Testis (tissue), 3 donors: Measurements from ENCODE around the gene L2HGDH. TPM values are rescaled to one million over a fixed set of nuclear protein-coding genes. Genes with fewer than 3 reads are reported as not detected.

Experiments
- DNase-seq: peaks from one replicate; pipeline ENCODE4 v3.0.0-alpha.2; 2019
- H3K27ac ChIP-seq, 2 donors: fragments of 200-600 bp; sonication (generic); one replicate each; pipeline ENCODE4 v1.5.1; 2019
- H3K27me3 ChIP-seq: fragments of 200-600 bp; sonication (generic); one replicate; pipeline ENCODE4 v1.5.1; 2019
- H3K36me3 ChIP-seq: fragments of 200-600 bp; sonication (generic); one replicate; pipeline ENCODE4 v1.5.1; 2017; ENCODE audit warnings: low read depth; ENCODE audit errors: missing control alignments
- H3K4me1 ChIP-seq: fragments of 200-600 bp; sonication (generic); one replicate; pipeline ENCODE4 v1.5.1; 2019
- H3K4me3 ChIP-seq, 2 donors: fragments of 200-600 bp; sonication (generic); one replicate each; pipeline ENCODE4 v1.5.1; 2017 to 2019
- H3K9me3 ChIP-seq: fragments of 200-600 bp; sonication (generic); one replicate; pipeline ENCODE4 v1.5.1; 2017
- POLR2A ChIP-seq: fragments of 450-650 bp; IDR thresholded peaks from one replicate; pipeline ENCODE4 v1.6.1; 2017; ENCODE audit warnings: antibody characterized with exemption, mild to moderate bottlenecking, moderate library complexity
- whole genome bisulfite sequencing, 2 donors: methylation state at CpG; one replicate each; pipeline ENCODE4 v1.1.5; 2018; 5-methylcytosine and 5-hydroxymethylcytosine counted together
- intact Hi-C: fragments of 100-400 bp; cut with DNase I; formaldehyde crosslinking; loops from one replicate; pipeline ENCODE4 v1.15.1; 2023; ENCODE audit warnings: low total_unique reads
- polyA plus RNA-seq: library from polyadenylated mRNA; stranded (reverse); fragments of 350-450 nt; fragmentation: Illumina TruSeq; extraction: RNeasy Lipid Tissue Mini Kit (QIAGEN cat#74804); gene quantifications from one replicate; pipeline ENCODE4 v1.2.3, GENCODE V29; 2014; ENCODE audit warnings: low read depth, low replicate concordance; ENCODE audit not compliant: insufficient read depth
- total RNA-seq, 2 donors: library from RNA; depleted of rRNA; stranded (reverse); fragments of >200 nt; gene quantifications; one replicate each; pipeline ENCODE4 v1.2.3, GENCODE V29; 2016
- TF ChIP-seq, protein P1 (sequence below), 3 experiments: fragments of 450-650 bp in 2 of 3; fragments of 200-600 bp in 1 of 3; sonication (generic) in 1 of 3; IDR thresholded peaks; one replicate each; pipeline ENCODE4 v1.5.1; 2016 to 2019; ENCODE audit warnings: antibody characterized with exemption in 3 of 3, mild to moderate bottlenecking in 2 of 3, moderate library complexity in 1 of 3

The L2HGDH gene
- total and polyA plus RNA-seq, 3 donors from 2014 or later = 7.9 to 8.9 (median 8.5) TPM

DNA sequence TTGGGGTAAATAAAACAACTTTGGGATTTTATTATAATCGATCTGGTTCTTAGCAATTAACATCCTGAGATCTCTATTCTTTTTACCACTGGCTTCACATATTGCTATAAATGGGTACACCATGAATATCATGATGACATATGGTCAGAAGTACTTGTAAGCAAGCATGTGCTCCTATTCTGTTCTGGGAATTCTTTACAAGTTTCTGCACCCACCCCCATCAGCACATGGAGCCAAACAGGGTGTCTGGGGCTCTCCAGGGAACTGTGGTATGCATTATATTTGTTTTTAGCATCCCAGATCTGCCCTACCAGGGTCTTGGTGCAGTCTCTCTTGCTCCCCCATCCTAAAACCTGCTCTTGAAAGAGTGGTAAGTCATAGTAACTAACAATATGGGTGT, 31.4 kb upstream of the L2HGDH start:
- Histone ChIP-seq H3K27me3 (no peaks in the 10 kb centered on the region), H3K27ac (peak overlapping the region; percentile 59 to 79), H3K4me1 (peaks cover 5% of the 10 kb centered on the region), H3K9me3 (no peaks in the 10 kb centered on the region), H3K36me3 (no peaks in the 10 kb centered on the region), H3K4me3 (no peak overlapping the region)
- TF ChIP-seq, protein P1, sequence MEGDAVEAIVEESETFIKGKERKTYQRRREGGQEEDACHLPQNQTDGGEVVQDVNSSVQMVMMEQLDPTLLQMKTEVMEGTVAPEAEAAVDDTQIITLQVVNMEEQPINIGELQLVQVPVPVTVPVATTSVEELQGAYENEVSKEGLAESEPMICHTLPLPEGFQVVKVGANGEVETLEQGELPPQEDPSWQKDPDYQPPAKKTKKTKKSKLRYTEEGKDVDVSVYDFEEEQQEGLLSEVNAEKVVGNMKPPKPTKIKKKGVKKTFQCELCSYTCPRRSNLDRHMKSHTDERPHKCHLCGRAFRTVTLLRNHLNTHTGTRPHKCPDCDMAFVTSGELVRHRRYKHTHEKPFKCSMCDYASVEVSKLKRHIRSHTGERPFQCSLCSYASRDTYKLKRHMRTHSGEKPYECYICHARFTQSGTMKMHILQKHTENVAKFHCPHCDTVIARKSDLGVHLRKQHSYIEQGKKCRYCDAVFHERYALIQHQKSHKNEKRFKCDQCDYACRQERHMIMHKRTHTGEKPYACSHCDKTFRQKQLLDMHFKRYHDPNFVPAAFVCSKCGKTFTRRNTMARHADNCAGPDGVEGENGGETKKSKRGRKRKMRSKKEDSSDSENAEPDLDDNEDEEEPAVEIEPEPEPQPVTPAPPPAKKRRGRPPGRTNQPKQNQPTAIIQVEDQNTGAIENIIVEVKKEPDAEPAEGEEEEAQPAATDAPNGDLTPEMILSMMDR (IDR thresholded peaks at IDR 0.05) = no peak
- no peak for TF ChIP-seq POLR2A
- 32 to 65% methylated on average over 1 of the region's 1 CpG for WGBS, 2 donors
- no peak for DNase-seq
- intact Hi-C loops = no loop called here

DNA sequence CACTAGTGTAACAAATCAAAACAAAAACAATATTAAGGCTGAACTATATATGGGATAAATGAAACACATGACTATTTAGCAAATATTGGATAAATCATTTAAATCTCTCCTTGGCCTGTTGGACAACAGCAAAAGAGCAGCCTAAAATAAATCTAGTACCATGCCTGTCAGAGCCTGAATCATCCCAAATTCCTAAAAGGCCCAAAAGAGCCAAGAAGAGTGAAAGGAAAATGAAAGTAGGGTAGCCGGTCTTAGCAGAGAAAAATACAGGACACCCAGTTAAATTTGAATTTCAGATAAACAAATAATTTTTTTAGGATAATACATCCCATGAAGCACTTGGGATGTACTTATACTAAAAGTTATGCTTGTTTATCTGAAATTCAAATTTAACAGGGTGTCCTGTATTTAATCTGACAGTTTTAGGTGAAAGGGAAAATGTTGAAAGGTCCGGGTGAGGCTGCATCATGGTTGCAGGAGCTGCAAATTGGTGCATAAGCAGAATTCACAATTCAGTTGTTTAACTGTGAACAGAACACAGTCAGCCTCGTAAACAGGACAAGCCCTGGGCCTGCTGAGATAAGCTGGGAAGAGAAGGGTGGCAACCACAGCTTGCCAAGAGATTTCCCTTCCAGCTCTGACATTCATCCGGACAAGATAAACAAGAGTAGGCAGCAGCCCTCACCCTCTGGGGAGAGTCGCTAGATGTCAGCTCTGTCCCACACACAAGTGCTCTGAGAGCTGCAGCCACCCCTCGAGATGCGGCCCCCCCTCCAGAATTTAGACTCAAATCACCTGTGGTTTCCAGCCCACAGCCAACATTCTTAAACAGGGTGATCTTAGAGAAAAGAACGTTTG, 30.4 kb upstream of the L2HGDH start:
- DNase-seq = peak; percentile 86
- TF ChIP-seq, protein P1 (IDR thresholded peaks at IDR 0.05) = no peak
- TF ChIP-seq POLR2A = no peak
- intact Hi-C loops = no loop called here
- Histone ChIP-seq H3K27ac (peak overlapping the region; percentile 59 to 79), H3K27me3 (no peaks in the 10 kb centered on the region), H3K36me3 (no peaks in the 10 kb centered on the region), H3K4me3 (no peak overlapping the region), H3K9me3 (no peaks in the 10 kb centered on the region), H3K4me1 (peaks cover 5% of the 10 kb centered on the region)
- WGBS, 2 donors = 19 to 25% methylated on average over 8 of the region's 8 CpGs

DNA sequence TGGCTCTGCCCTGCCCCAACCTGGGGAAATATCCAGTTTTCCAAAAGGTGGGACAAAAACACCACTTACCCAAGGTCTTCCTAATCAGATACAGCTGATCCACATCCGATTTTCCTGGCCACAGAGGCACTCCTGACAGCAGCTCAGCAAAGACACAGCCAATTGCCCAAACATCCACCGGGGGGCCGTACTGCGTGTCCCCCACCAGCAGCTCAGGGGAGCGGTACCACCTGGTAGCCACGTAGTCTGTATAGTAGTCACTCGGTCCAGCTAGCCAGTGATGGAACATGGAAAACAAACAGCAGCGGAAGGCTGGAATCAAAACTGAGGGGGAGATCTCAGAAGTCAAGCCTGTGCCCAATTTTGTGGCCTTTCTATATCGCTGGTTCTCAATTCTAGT, 28.9 kb upstream of the L2HGDH start:
- Histone ChIP-seq H3K36me3 (no peaks in the 10 kb centered on the region), H3K4me3 (no peak overlapping the region), H3K27me3 (no peaks in the 10 kb centered on the region), H3K9me3 (no peaks in the 10 kb centered on the region), H3K4me1 (peaks cover 11% of the 10 kb centered on the region), H3K27ac (no peak overlapping the region)
- TF ChIP-seq, protein P1 (IDR thresholded peaks at IDR 0.05) = no peak
- TF ChIP-seq POLR2A = no peak
- 84 to 92% methylated on average over 9 of the region's 9 CpGs for WGBS, 2 donors
- no peak for DNase-seq
- intact Hi-C loops = no loop called here

- Histone ChIP-seq H3K4me3 (no peak overlapping the region), H3K4me1 (peaks cover 20% of the 10 kb centered on the region), H3K36me3 (no peaks in the 10 kb centered on the region), H3K27me3 (no peaks in the 10 kb centered on the region), H3K27ac (no peak overlapping the region), H3K9me3 (no peaks in the 10 kb centered on the region)
- 85 to 89% methylated on average over 5 of the region's 5 CpGs for WGBS, 2 donors
- no peak for DNase-seq
- intact Hi-C loops = no loop called here
- TF ChIP-seq, protein P1 (IDR thresholded peaks at IDR 0.05) = no peak
- TF ChIP-seq POLR2A = no peak
Observed at GRCh38 chr14:50340045-50340444, 28.0 kb upstream of the L2HGDH start.
